WTC11 (cell line): ENCODE measurements around the gene AKAP3. TPM values are rescaled to one million over a fixed set of nuclear protein-coding genes. Genes with fewer than 3 reads are reported as not detected.

Experiments
- ATAC-seq: fragments of 200-7000 bp; cut with Tn5 transposase; 2 replicates; pipeline ENCODE4 v1.10.0; 2021; ENCODE audit warnings: mild to moderate bottlenecking, moderate library complexity
- CTCF ChIA-PET: fragments of 300-600 bp; sonication (Branson Sonifier 250); formaldehyde crosslinking; loops from one replicate; lab custom pipeline; 2021; ENCODE audit warnings: antibody characterized with exemption; lab: Charles Lee
- POLR2A ChIA-PET: fragments of 350-600 bp; sonication (Branson Sonifier 250); formaldehyde crosslinking; loops from one replicate; lab custom pipeline; 2021; ENCODE audit warnings: antibody characterized with exemption; lab: Charles Lee
- DNase-seq: peaks from one replicate; pipeline ENCODE4 v3.0.0; 2021; ENCODE audit warnings: low spot score
- H3K27ac Mint-ChIP-seq: 2 replicates; pipeline ENCODE4 v1.8.0; 2021; ENCODE audit warnings: mixed read lengths
- H3K27me3 Mint-ChIP-seq: 2 replicates; pipeline ENCODE4 v1.8.0; 2021; ENCODE audit warnings: low read depth, mild to moderate bottlenecking, moderate library complexity, mixed read lengths
- H3K36me3 Mint-ChIP-seq: 2 replicates; pipeline ENCODE4 v1.8.0; 2021; ENCODE audit warnings: mixed read lengths
- H3K4me1 Mint-ChIP-seq: 2 replicates; pipeline ENCODE4 v1.8.0; 2022; ENCODE audit warnings: mixed read lengths
- H3K4me3 Mint-ChIP-seq: 2 replicates; pipeline ENCODE4 v1.8.0; 2021; ENCODE audit warnings: mild to moderate bottlenecking, moderate library complexity, mixed read lengths
- H3K9me3 Mint-ChIP-seq: 2 replicates; pipeline ENCODE4 v1.8.0; 2021; ENCODE audit warnings: mixed read lengths
- CREM ChIP-seq: sonication (generic); formaldehyde crosslinking; IDR thresholded peaks from 2 replicates; pipeline ENCODE4 v1.8.1; 2022; ENCODE audit warnings: mild to moderate bottlenecking, missing genetic modification reagents, moderate library complexity
- CTCF ChIP-seq: fragments of 200-600 bp; IDR thresholded peaks from 2 replicates; pipeline ENCODE4 v1.8.0; 2022; ENCODE audit warnings: antibody characterized with exemption
- ERG ChIP-seq: fragments of 250-450 bp; sonication (Bioruptor Pico); IDR thresholded peaks from 2 replicates; pipeline ENCODE4 v1.8.0; 2021; ENCODE audit warnings: mild to moderate bottlenecking
- ETV6 ChIP-seq: sonication (generic); formaldehyde crosslinking; IDR thresholded peaks from 2 replicates; pipeline ENCODE4 v1.8.1; 2022; ENCODE audit warnings: mild to moderate bottlenecking, missing genetic modification reagents
- FOXP1 ChIP-seq: sonication (generic); formaldehyde crosslinking; IDR thresholded peaks from 2 replicates; pipeline ENCODE4 v1.8.0; 2022; ENCODE audit warnings: missing genetic modification reagents, mild to moderate bottlenecking, moderate library complexity, borderline replicate concordance
- HMGXB4 ChIP-seq: sonication (generic); formaldehyde crosslinking; IDR thresholded peaks from 2 replicates; pipeline ENCODE4 v1.8.1; 2023; ENCODE audit warnings: mild to moderate bottlenecking, moderate library complexity, missing genetic modification reagents
- JAZF1 ChIP-seq: fragments of 250-450 bp; sonication (Bioruptor Pico); IDR thresholded peaks from 2 replicates; pipeline ENCODE4 v1.9.0; 2021; ENCODE audit warnings: moderate library complexity, mild to moderate bottlenecking, inconsistent platforms
- MAX ChIP-seq: sonication (generic); formaldehyde crosslinking; IDR thresholded peaks from 2 replicates; pipeline ENCODE4 v1.8.0; 2022; ENCODE audit warnings: mild to moderate bottlenecking, missing genetic modification reagents
- NFYB ChIP-seq: sonication (generic); formaldehyde crosslinking; conservative IDR thresholded peaks from 2 replicates; pipeline ENCODE4 v1.8.0; 2022; ENCODE audit warnings: low read depth, missing genetic modification reagents
- NR2C2 ChIP-seq: sonication (generic); formaldehyde crosslinking; IDR thresholded peaks from 2 replicates; pipeline ENCODE4 v1.8.0; 2022; ENCODE audit warnings: mild to moderate bottlenecking, missing genetic modification reagents
- RORB ChIP-seq: fragments of 250-450 bp; sonication (Bioruptor Pico); IDR thresholded peaks from 2 replicates; pipeline ENCODE4 v1.9.0; 2021; ENCODE audit warnings: mild to moderate bottlenecking
- SMAD4 ChIP-seq: sonication (generic); formaldehyde crosslinking; IDR thresholded peaks from 2 replicates; pipeline ENCODE4 v1.8.0; 2022; ENCODE audit warnings: mild to moderate bottlenecking, missing genetic modification reagents
- USF1 ChIP-seq: sonication (generic); formaldehyde crosslinking; IDR thresholded peaks from 2 replicates; pipeline ENCODE4 v1.8.0; 2022; ENCODE audit warnings: mild to moderate bottlenecking, missing genetic modification reagents
- ZBTB43 ChIP-seq: sonication (generic); formaldehyde crosslinking; IDR thresholded peaks from 2 replicates; pipeline ENCODE4 v1.8.1; 2023; ENCODE audit warnings: mild to moderate bottlenecking, missing genetic modification reagents
- ZNF232 ChIP-seq: sonication (generic); formaldehyde crosslinking; IDR thresholded peaks from 2 replicates; pipeline ENCODE4 v1.8.0; 2022; ENCODE audit warnings: mild to moderate bottlenecking, missing genetic modification reagents
- ZNF263 ChIP-seq: sonication (generic); formaldehyde crosslinking; IDR thresholded peaks from 2 replicates; pipeline ENCODE4 v1.8.1; 2022; ENCODE audit warnings: low read depth, mild to moderate bottlenecking, moderate library complexity, missing genetic modification reagents
- ZNF416 ChIP-seq: fragments of 250-450 bp; sonication (Bioruptor Pico); IDR thresholded peaks from 2 replicates; pipeline ENCODE4 v1.9.0; 2021; ENCODE audit warnings: mild to moderate bottlenecking, inconsistent platforms
- ZNF512 ChIP-seq: sonication (generic); formaldehyde crosslinking; IDR thresholded peaks from 2 replicates; pipeline ENCODE4 v1.8.1; 2022; ENCODE audit warnings: missing genetic modification reagents, borderline replicate concordance
- ZNF532 ChIP-seq: fragments of 250-450 bp; sonication (Bioruptor Pico); IDR thresholded peaks from 2 replicates; pipeline ENCODE4 v1.9.0; 2021; ENCODE audit warnings: mild to moderate bottlenecking, borderline replicate concordance
- total RNA-seq: library from RNA; stranded (reverse); gene quantifications from 3 replicates; pipeline ENCODE4 v1.2.3, GENCODE V29; 2021

The AKAP3 gene
- total RNA-seq, 1 experiment from 2014 or later: 1.9 TPM

GRCh38 chr12:4626543-4626942 is 22.3 kb downstream of the AKAP3 start:
- no peak for ATAC-seq
- peaks cover 20% of the 10 kb centered on the region for H3K4me1 Mint-ChIP-seq
- DNase-seq: no peak
- H3K27me3 Mint-ChIP-seq: peaks cover 11% of the 10 kb centered on the region
- CTCF ChIA-PET: interaction anchor here (0.9 kb wide), 1 partner anchor 22 kb away, joined by 3 read pairs; no protein-coding TSS in a partner anchor
- no peak overlapping the region for H3K4me3 Mint-ChIP-seq
- peaks cover 32% of the 10 kb centered on the region for H3K9me3 Mint-ChIP-seq
- POLR2A ChIA-PET: interaction anchor here (1.2 kb wide), 1 partner anchor 22 kb away, joined by 3 read pairs; the partner anchor contains the start of genes AKAP3 and NDUFA9
- H3K36me3 Mint-ChIP-seq: peaks cover 19% of the 10 kb centered on the region
- no peak for TF ChIP-seq HMGXB4 (CRISPR knock-in tag)
- TF ChIP-seq CTCF: no peak
- no peak for TF ChIP-seq ZNF532
- TF ChIP-seq ZNF232 (CRISPR knock-in tag): no peak
- TF ChIP-seq ZNF263 (CRISPR knock-in tag): no peak
- no peak for TF ChIP-seq SMAD4 (CRISPR knock-in tag)
- no peak for TF ChIP-seq MAX (CRISPR knock-in tag)
- no peak for TF ChIP-seq ERG
- no peak overlapping the region for H3K27ac Mint-ChIP-seq

- H3K4me1 Mint-ChIP-seq: no peaks in the 10 kb centered on the region
- TF ChIP-seq ZNF416 (CRISPR knock-in tag): no peak
- no peak for TF ChIP-seq FOXP1
- DNase-seq (no peak), ATAC-seq (no peak)
- peaks cover 6% of the 10 kb centered on the region; the same call in 1 of the 2 replicates for H3K9me3 Mint-ChIP-seq
- POLR2A ChIA-PET: no interaction called here
- peaks cover 4% of the 10 kb centered on the region for H3K27me3 Mint-ChIP-seq
- CTCF ChIA-PET: interaction anchor here (1.6 kb wide), 1 partner anchor 17 kb away, joined by 10 read pairs; no protein-coding TSS in a partner anchor
- H3K27ac Mint-ChIP-seq: no peak overlapping the region
- no peak overlapping the region for H3K4me3 Mint-ChIP-seq
- H3K36me3 Mint-ChIP-seq: no peaks in the 10 kb centered on the region
Measured at GRCh38 chr12:4621511-4621910, 27.3 kb downstream of the AKAP3 start.

GRCh38 chr12:4615667-4616066 is 33.2 kb downstream of the AKAP3 start:
- no peak overlapping the region for H3K4me3 Mint-ChIP-seq
- H3K27ac Mint-ChIP-seq: no peak overlapping the region
- H3K36me3 Mint-ChIP-seq: peaks cover 5% of the 10 kb centered on the region; the same call in 1 of the 2 replicates
- ChIA-PET CTCF (no interaction called here), POLR2A (interaction anchor here (0.6 kb wide), 1 partner anchor 54 kb away, joined by 3 read pairs; the partner anchor contains the start of gene DYRK4)
- DNase-seq: no peak
- ATAC-seq: peak; percentile 26; the same call in 1 of the 2 replicates
- H3K9me3 Mint-ChIP-seq: no peaks in the 10 kb centered on the region
- H3K4me1 Mint-ChIP-seq: no peaks in the 10 kb centered on the region
- H3K27me3 Mint-ChIP-seq: no peaks in the 10 kb centered on the region
- no peak for TF ChIP-seq CREM (CRISPR knock-in tag)
- TF ChIP-seq ZBTB43 (CRISPR knock-in tag): no peak
- no peak for TF ChIP-seq JAZF1 (CRISPR knock-in tag)
- TF ChIP-seq NFYB (CRISPR knock-in tag): no peak
- no peak for TF ChIP-seq RORB (CRISPR knock-in tag)
- no peak for TF ChIP-seq USF1
- no peak for TF ChIP-seq ETV6 (CRISPR knock-in tag)
- TF ChIP-seq NR2C2: no peak
- no peak for TF ChIP-seq ZNF512 (CRISPR knock-in tag)
- no peak for TF ChIP-seq ZNF263 (CRISPR knock-in tag)
